22Rv1 (cell line): ENCODE measurements around the gene CTCFL.

ENCODE experiments used
- CTCF ChIP-seq: fragments of 450-650 bp; IDR thresholded peaks from 2 replicates; pipeline ENCODE4 v1.5.1; 2017; ENCODE audit warnings: mild to moderate bottlenecking
- ZFX ChIP-seq: fragments of 450-650 bp; IDR thresholded peaks from 2 replicates; pipeline ENCODE4 v1.6.1; 2017; ENCODE audit warnings: antibody characterized with exemption, borderline replicate concordance

GRCh38 chr20:57450419-57450818 lies 74.5 kb downstream of the CTCFL start:
- TF ChIP-seq CTCF (no peak), ZFX (no peak)
